ENCODE results near the gene SPARC.

- TF ChIP-seq CTCF (IDR thresholded peaks at IDR 0.05) (no peak), POLR2AphosphoS5 (IDR thresholded peaks at IDR 0.05; ENCODE audit: insufficient read depth in 1 of 2, low read depth in 1 of 2) (no peak), POLR2A (IDR thresholded peaks at IDR 0.05) (no peak)
Observed at GRCh38 chr5:151675611-151676313, 11.0 kb downstream of the SPARC start.
